ENCODE results near the gene NEU3.
A peak's percentile ranks its signal among the peaks of the same experiment; 100 is the strongest.
"Not testable (repeated sequence)": the region's sequence is repeated elsewhere in the genome, so short reads cannot be mapped to it uniquely, and the experiment has no call there.

Gene NEU3

GRCh38 chr11:74970852-74971395, 17.8 kb upstream of the NEU3 start:
- Histone ChIP-seq H3K4me3 (no peak overlapping the region), H3K4me2 (no peak overlapping the region), H3K9ac (no peak overlapping the region), H3K9me3 (replicated peaks in 1 of 11) (no peaks in the 10 kb centered on the region), H4K20me1 (peaks cover 4 to 88% (median 57%) of the 10 kb centered on the region in 11 experiments; a peak in 16 of 22 replicates), H3K27ac (no peak overlapping the region), H3K27me3 (no peaks in the 10 kb centered on the region), H3K4me1 (no peaks in the 10 kb centered on the region), H3K36me3 (peaks cover 97 to 100% (median 98%) of the 10 kb centered on the region in 11 experiments)
- TF ChIP-seq Cebpa-rat (IDR thresholded peaks at IDR 0.05): no peak

- Histone ChIP-seq H3K4me2 (no peak overlapping the region), H3K4me3 (no peak overlapping the region), H3K27me3 (no peaks in the 10 kb centered on the region), H3K9ac (no peak overlapping the region), H4K20me1 (peaks cover 4 to 87% (median 52%) of the 10 kb centered on the region in 11 experiments; a peak in 16 of 22 replicates), H3K36me3 (peaks cover 97 to 100% (median 98%) of the 10 kb centered on the region in 11 experiments), H3K27ac (no peak overlapping the region), H3K4me1 (no peaks in the 10 kb centered on the region), H3K9me3 (replicated peaks in 1 of 11) (no peaks in the 10 kb centered on the region)
- TF ChIP-seq Cebpa-rat (IDR thresholded peaks at IDR 0.05): no peak
Measured at GRCh38 chr11:74971424-74971823, 17.3 kb upstream of the NEU3 start.

- Histone ChIP-seq H3K4me2 (no peak overlapping the region), H3K4me3 (no peak overlapping the region), H3K27ac (no peak overlapping the region), H4K20me1 (peaks cover 0 to 34% (median 8%) of the 10 kb centered on the region in 11 experiments; a peak in 11 of 22 replicates), H3K27me3 (no peaks in the 10 kb centered on the region), H3K9ac (no peak overlapping the region), H3K9me3 (replicated peaks in 1 of 11) (no peaks in the 10 kb centered on the region), H3K4me1 (peaks cover 0 to 24% (median 0%) of the 10 kb centered on the region in 10 experiments; a peak in 5 of 20 replicates), H3K36me3 (peaks cover 60 to 90% (median 76%) of the 10 kb centered on the region in 11 experiments)
- no peak for TF ChIP-seq Cebpa-rat (IDR thresholded peaks at IDR 0.05)
Measured at GRCh38 chr11:74978041-74978440, 10.7 kb upstream of the NEU3 start.

GRCh38 chr11:74980634-74981033, 8.1 kb upstream of the NEU3 start:
- Histone ChIP-seq H3K27ac (no peak overlapping the region), H3K27me3 (no peaks in the 10 kb centered on the region), H3K36me3 (peaks cover 34 to 70% (median 50%) of the 10 kb centered on the region in 11 experiments), H3K9ac (no peak overlapping the region), H4K20me1 (peaks cover 0 to 12% (median 0%) of the 10 kb centered on the region in 11 experiments; a peak in 5 of 22 replicates), H3K4me2 (peak overlapping the region in 2 of 11 experiments; percentile 46 to 54; a peak in 3 of 22 replicates), H3K4me3 (no peak overlapping the region), H3K4me1 (peaks cover 0 to 24% (median 0%) of the 10 kb centered on the region in 10 experiments; a peak in 5 of 20 replicates), H3K9me3 (replicated peaks in 1 of 11) (no peaks in the 10 kb centered on the region)
- TF ChIP-seq Cebpa-rat (IDR thresholded peaks at IDR 0.05): no peak

DNA sequence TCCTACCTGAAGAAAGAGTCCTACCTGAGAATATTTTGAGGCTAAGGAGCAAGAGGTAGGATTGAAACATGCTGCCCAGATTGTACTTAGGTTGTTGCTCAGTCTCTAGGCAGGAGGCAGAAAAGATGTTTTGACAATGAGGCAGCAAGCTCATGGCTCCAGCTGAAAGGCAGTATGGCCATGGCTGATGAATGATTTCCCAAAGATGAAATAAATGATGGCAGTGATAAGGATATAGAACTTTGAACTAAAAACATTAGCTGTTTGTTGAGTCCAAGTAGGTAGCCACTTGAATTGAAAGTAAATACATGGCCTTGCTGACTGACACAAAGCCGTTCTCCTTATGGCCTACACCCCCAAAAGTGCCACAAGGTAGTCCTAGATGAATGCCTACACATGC, 6.8 kb upstream of the NEU3 start:
- Histone ChIP-seq H3K9ac (no peak overlapping the region), H3K9me3 (replicated peaks in 1 of 11) (no peaks in the 10 kb centered on the region), H3K27me3 (no peaks in the 10 kb centered on the region), H3K4me2 (no peak overlapping the region), H3K36me3 (peaks cover 23 to 58% (median 39%) of the 10 kb centered on the region in 11 experiments), H3K27ac (no peak overlapping the region), H3K4me1 (peaks cover 0 to 24% (median 0%) of the 10 kb centered on the region in 10 experiments; a peak in 5 of 20 replicates), H4K20me1 (peaks cover 0 to 6% (median 0%) of the 10 kb centered on the region in 11 experiments; a peak in 2 of 22 replicates), H3K4me3 (no peak overlapping the region)
- no peak for TF ChIP-seq Cebpa-rat (IDR thresholded peaks at IDR 0.05)

GRCh38 chr11:74984070-74984469, 4.7 kb upstream of the NEU3 start:
- no peaks in the 10 kb centered on the region for H3K9me3 ChIP-seq (replicated peaks in 1 of 11)
- no peaks in the 10 kb centered on the region for H3K27me3 ChIP-seq
- peaks cover 6 to 27% (median 9%) of the 10 kb centered on the region in 10 experiments; a peak in 18 of 20 replicates for H3K4me1 ChIP-seq
- H3K4me2 ChIP-seq: no peak overlapping the region
- no peak overlapping the region for H3K9ac ChIP-seq
- peaks cover 0 to 6% (median 0%) of the 10 kb centered on the region in 11 experiments; a peak in 1 of 22 replicates for H4K20me1 ChIP-seq
- no peak overlapping the region for H3K27ac ChIP-seq
- no peak overlapping the region for H3K4me3 ChIP-seq
- peaks cover 7 to 41% (median 22%) of the 10 kb centered on the region in 11 experiments; a peak in 21 of 22 replicates for H3K36me3 ChIP-seq
- no peak for TF ChIP-seq Cebpa-rat (IDR thresholded peaks at IDR 0.05)

- Histone ChIP-seq H3K27me3 (no peaks in the 10 kb centered on the region), H3K9ac (no peak overlapping the region)
Measured at GRCh38 chr11:74984730-74985129, 4.0 kb upstream of the NEU3 start.

GRCh38 chr11:74989260-74989638, 516 bp downstream of the NEU3 start:
- H3K27ac ChIP-seq: peak overlapping the region; percentile 70 to 91 (median 88)
- no peak for TF ChIP-seq Cebpa-rat (IDR thresholded peaks at IDR 0.05)
- H3K4me3 ChIP-seq: peak overlapping the region; percentile 78 to 89 (median 84)
- peaks cover 3 to 16% (median 9%) of the 10 kb centered on the region in 11 experiments; a peak in 21 of 22 replicates for H3K36me3 ChIP-seq
- no peaks in the 10 kb centered on the region for H3K27me3 ChIP-seq
- H3K9me3 ChIP-seq (replicated peaks in 1 of 11): no peaks in the 10 kb centered on the region
- H3K9ac ChIP-seq: peak overlapping the region; percentile 82 to 94 (median 89)
- H3K4me2 ChIP-seq: peak overlapping the region; percentile 82 to 98 (median 89)
- H4K20me1 ChIP-seq: peaks cover 0 to 30% (median 0%) of the 10 kb centered on the region in 11 experiments; a peak in 4 of 22 replicates
- peaks cover 40 to 54% (median 48%) of the 10 kb centered on the region in 10 experiments for H3K4me1 ChIP-seq

More at GRCh38 chr11:74984730-74985129, 4.0 kb upstream of the NEU3 start:
- Histone ChIP-seq H3K27ac (no peak overlapping the region), H3K4me1 (peaks cover 11 to 27% (median 16%) of the 10 kb centered on the region in 10 experiments), H3K4me3 (no peak overlapping the region), H4K20me1 (0 out of 22 replicates have a peak, but pooled peaks cover 0 to 6% (median 0%) of the 10 kb centered on the region in 11 experiments), H3K36me3 (peaks cover under 1 to 34% (median 16%) of the 10 kb centered on the region in 11 experiments; a peak in 19 of 22 replicates), H3K4me2 (no peak overlapping the region), H3K9me3 (replicated peaks in 1 of 11) (no peaks in the 10 kb centered on the region)
- no peak for TF ChIP-seq Cebpa-rat (IDR thresholded peaks at IDR 0.05)

DNA sequence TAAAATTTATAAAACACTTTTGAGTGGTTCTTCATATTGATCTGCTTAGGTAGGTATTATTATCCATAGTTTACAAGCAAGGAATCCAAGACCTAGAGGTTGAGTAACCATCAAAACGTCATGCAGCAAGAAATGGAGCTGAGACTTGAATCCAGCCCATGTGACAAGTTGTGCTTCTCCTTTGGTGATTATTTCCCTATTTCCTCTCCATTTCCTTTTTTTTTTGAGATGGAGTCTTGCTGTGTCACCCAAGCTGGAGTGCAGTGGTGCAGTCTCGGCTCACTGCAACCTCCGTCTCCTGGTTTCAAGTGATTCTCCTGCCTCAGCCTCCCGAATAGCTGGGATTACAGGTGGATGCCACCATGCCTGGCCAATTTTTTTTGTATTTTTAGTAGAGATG, 1.4 kb downstream of the NEU3 start:
- H3K9me3 ChIP-seq (replicated peaks in 1 of 11); H3K27me3 ChIP-seq: not testable (repeated sequence)
- H4K20me1 ChIP-seq: peaks cover 0 to 35% (median 0%) of the 10 kb centered on the region in 11 experiments; a peak in 4 of 22 replicates
- H3K4me2 ChIP-seq: peak overlapping the region; percentile 82 to 98 (median 89)
- H3K9ac ChIP-seq: peak overlapping the region in 2 of 11 experiments; percentile 20 to 92; a peak in 2 of 22 replicates
- H3K4me3 ChIP-seq: peak overlapping the region in 5 of 10 experiments; percentile 8 to 89 (median 81); a peak in 8 of 20 replicates
- peaks cover 40 to 54% (median 48%) of the 10 kb centered on the region in 10 experiments for H3K4me1 ChIP-seq
- H3K27ac ChIP-seq: peak overlapping the region in 6 of 11 experiments; percentile 17 to 91 (median 86); a peak in 6 of 22 replicates
- H3K36me3 ChIP-seq: peaks cover 12 to 25% (median 18%) of the 10 kb centered on the region in 11 experiments
